ENCODE measurements around the gene HOXB4.

The HOXB4 gene

DNA sequence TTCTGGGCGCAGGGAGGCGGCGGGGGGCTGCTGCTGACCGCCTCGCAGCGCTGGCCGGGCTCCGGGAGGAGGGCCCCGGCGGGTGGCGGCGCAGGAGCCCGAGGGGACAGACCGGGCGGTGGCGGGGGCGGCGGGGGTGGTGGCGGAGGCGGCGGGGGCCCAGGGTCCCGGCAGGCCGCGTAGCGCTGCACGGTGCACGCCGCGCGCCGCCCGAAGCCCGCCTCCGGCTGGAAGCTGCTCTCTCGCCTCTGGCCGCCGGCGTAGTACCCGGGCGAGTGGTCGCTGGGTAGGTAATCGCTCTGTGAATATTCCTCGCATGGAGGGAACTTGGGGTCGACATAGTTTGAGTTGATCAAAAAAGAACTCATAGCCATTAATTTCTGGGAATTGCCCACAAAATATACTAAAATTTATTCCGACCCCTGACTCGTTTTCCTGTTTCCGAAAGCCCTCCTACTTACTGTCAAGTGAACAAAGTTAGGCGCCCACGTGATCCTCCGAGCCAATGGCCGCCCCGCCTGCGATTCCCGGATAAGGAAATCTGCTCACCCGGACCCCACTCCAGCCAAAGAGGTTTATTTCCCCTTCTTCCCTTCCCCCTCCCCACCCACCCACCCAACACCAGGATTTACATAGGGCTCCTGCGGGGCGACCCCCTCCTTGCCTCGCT lies at the start of gene HOXB4:
Gene HOXB4 (minus strand): TSS at position 405 of the 670 bp plus-strand sequence. CDS start 31 bp downstream, at position 374.
- DNase-seq: peak; percentile 34 to 61 (median 50)

DNA sequence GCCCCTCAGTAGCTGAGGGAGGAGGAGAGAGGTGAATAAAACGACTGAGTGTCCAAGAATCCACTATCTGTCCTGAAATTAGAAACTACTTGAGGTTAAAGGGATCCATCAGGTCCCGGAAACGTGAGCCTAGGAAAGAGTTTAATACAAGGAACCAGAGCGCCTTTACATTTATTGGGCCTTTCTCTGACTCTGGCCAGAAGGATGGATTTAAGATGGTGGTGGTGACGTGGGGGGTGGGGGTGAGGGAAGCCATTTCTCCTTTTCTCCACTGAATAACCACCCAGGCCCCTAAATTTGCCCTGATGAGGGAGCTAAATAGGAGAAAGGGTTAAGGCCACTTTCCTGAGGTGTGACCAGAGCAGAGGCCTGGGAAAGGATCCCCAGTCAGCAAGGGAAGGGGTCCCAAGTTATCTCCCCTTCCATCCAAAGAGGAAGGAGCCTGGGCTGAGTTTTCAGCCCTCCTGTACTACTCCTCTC lies 49.0 kb upstream of the HOXB4 start:
- DNase-seq: no peak

DNA sequence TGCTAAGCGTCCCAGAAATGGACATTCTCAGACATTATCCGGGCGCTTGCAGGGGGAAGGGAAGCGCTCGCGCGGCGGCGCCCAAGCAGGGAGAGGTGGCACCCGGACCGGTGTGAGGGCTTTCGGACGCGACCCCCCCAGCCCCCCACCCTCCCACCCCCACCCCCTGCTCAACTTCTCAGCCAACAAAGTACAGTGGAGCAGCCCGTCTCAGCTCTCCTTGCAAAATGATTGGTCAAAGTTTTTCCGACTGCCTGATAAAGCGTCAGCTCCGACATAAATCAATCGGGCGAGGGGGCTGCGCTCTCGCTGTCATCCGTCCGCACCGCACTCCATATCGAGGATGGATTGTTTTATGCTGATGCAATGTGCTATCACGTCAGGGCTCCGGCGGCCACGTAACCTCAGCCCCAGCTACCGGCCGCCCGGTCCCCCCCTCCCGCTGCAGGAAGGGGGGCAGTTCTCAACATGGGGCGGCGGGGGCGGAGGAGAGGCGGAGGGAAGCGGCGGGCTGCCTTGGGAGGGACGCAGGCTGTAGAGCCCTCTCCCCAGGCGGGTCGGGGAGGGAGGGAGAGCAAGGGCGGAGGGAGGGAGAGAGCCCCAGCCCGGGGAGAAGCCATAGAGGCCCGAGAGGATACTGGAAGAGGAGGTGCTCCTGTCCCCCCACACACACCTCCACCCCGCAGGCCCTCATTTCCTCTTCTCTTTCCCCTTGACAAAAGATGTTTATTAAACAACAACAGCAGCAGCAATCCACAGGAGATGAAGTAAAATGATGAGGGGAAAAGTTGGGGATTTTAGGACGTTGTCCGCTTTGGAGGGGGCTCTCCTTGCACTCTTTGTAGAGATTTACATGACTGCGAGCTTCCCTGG lies 48.3 kb upstream of the HOXB4 start, which contains the start of gene HOXB9:
Gene HOXB9 (minus strand): TSS at position 114 of the 873 bp plus-strand sequence. CDS start 89 bp downstream, at position 25.
- peak in 3 of 6 experiments; percentile 17 to 30 (median 25) for DNase-seq

DNA sequence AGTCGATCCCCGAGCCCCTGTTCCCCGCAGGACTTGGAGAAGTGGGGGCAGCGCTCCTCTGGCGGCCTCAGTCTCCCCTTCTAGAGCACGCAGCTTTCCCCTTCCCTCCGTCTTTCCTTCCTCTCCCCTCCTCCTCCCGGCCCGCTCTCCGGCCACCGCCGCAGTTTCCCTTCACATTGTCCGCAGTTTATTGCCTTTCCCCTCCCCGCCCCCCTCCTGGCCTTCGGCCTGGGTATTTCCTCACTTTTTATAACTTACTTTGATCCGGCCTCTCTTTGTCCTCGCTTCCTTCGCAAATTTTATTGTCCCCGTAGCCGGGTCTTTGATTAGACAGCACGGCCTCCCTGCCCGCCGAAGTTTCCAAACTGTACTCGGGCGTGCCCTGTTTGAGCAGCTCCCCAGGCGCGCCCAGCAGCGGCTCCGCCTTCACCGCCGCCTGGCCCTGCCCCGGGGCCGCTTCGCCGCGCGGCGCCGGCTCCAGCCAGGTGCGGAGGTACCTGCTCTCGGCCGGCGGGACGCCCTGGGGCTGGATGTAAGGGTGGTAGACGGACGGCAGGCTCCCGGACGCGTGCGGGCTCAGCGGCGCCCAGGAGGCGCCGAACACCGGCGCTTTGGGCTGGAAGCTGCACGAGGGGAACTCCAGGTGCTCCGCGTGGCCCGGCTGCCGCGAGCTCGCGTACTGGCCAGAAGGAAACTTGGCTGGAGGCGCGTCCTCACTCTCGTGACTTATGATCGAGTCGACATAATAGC lies 47.5 kb upstream of the HOXB4 start:
- DNase-seq: peak in 3 of 6 experiments; percentile 33 to 57 (median 44)

DNA sequence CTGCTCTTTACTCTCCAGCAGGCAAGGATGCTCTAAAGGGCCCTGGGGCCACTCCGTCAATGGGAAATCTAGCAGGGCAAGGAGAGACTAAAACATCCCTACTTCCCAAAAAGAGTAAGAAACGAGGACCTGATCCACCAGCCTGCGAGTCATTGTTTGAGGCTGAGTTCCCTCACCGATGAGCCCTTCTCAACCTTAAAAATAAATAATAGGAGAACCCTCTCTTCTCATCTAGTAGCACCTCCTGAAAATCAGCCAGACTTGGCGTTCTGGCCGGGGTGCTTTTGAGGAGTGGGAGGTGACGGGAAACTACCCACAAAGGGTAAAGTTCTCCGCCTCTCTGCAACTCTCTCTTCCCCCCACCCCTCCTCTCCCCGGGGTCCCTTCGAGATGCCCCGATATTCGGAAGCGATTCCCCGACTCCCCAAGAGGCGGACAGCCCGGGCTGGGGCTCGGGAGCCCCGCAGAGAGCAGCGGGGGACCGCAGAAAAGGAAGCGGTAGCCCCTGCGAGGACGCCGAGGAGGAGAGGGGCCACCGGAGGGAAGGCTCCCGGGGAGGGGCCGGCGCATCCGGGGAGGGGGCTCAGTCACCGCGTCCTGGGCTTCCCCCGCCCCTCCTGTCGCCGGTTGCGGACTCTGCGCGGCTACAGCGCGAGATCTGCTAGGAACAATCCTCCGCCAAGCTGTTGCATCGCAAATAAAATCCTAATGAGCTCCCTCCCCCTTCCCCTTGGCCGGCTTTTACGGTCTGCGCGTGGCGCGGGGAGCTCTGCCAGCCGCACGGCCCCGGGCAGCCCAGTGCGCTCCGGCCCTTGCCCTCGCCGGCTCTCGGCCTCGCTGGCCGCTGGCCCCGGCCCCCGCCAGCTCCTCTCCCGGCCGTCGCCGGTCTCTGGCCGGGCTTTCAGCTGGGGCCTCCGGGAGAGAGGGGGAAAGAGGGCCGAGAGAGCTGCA lies 46.7 kb upstream of the HOXB4 start:
- peak in 1 of 6 experiments; percentile 29 for DNase-seq

DNA sequence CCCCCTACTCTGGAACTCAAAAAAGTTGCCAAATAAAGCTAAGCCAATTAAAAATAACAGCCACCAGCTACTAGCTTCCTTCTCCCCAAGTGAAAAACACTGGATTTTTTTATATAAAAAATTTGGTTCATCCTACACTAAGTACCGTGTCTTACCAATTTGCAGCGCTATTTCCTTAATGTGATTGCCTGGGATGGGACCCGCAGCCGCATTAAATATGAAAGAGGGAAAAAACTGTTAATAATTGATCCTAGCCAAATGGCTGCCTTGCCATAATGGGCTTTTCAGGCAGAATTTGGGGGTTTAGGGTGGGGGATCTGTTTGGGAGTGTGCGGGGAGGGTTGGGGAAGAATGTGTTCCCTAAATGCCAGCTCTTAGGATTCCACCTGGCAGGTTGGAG lies 46.0 kb upstream of the HOXB4 start:
- DNase-seq: no peak

DNA sequence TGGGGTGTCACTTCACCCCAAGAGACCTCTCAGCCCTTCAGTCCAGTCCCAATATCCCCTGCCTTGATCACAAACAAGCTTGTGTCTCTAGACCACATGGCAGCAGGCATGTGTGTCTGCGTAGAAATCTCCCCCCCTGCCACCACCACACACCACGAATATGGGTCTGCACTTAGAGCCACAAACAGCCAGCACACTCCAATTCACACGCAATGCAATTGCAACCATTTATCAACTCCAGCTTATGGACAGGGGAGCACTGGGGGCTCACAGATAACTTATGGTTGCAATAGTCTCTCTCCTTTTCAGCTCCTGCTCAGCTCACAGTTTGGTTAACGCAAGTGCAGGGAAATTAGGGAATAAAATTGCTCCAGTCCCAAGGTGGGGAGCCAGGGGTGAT lies 45.4 kb upstream of the HOXB4 start:
- no peak for DNase-seq

DNA sequence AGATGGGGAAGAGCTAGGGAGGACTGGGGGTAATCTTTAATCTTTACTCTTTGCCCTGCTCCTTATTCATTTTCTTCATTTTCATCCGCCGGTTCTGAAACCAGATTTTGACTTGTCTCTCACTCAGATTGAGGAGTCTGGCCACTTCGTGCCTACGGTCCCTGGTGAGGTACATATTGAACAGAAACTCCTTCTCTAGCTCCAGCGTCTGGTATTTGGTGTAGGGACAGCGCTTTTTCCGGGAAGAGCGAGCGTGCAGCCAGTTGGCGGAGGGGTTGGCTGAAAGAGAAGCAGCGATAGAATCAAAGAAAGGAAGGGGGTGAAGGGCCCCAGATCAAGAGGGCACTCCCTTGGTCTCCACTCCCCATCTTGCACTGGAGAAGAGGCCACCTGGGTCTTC lies 44.7 kb upstream of the HOXB4 start:
- no peak for DNase-seq

DNA sequence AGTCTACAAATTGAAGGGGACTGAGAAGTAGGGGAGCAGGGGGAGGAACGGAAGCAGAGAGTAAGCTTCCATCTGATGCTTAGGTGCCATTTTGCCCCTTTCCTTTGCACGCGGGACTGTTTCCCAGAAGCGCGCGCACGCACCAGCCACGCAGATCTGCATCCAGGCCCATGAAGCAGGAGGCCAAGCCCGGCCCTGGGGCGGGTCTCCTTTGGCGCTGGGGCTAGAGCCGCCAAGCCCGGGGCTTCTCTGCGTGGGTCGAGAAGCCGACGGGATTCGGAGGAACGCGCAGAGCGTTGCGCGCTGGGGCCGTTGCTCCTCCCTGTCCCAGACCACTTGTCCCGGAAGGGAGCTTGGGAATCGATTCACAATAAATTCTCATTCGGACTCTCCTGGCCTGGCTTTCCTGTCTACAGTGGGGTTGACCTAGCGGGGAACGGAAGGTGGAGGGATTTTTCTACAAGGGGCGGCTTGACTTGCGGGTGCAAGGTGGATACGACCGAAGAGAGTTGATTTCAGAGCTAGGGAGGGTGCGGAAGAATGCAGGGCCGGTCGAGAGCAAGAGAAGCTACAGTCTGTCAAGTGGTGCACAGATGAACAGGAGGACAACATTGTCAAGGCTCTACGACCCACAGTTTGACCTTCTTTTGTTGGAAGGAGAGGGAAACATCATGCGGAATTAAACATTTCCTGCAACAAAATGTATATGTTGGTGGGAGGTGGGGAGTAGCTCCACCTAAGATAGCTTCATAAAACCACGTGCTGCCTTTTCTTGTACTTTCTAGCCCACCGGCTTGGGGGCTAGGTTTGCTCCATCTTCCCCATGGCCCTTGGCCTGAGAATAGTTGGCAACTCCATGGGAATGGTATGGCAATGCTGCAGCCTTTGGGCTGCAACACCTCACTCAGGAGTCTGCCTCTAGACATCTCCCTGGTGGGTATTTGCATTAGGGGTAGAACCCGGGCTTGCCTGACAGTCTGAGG lies 43.6 kb upstream of the HOXB4 start:
- no peak for DNase-seq

DNA sequence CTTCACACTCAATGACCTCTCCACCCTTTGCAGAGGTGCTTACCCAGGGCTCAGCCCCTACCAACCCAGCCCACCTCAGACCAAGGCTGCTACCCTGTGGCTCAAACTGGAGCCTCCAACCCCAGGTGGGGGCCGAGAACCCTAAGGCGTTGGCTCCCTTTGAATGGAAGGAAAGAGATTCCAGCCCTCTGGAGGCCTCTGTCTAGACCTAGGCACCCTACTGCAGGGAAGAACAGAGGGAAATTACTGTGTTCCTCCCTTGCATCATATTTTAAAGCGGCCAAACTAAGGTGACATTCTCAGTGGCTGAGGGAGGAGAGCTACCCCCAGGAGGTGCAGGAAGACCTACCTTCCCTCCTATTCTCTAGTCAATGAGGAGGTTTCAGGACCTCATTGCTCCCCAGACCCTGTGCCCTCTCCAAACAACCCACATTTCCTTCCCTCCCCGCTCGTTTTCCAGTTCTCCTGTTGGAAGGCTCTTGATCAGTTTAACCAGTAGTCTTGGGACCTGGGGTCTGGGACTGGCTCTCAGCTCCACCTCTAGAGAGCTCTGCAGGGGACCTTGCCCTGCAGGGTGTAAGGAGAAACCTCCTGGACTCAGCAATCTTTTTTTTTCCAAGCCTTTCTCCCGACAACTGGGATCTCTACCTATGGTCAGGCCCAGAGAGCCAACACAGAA lies 42.5 kb upstream of the HOXB4 start:
- no peak for DNase-seq

DNA sequence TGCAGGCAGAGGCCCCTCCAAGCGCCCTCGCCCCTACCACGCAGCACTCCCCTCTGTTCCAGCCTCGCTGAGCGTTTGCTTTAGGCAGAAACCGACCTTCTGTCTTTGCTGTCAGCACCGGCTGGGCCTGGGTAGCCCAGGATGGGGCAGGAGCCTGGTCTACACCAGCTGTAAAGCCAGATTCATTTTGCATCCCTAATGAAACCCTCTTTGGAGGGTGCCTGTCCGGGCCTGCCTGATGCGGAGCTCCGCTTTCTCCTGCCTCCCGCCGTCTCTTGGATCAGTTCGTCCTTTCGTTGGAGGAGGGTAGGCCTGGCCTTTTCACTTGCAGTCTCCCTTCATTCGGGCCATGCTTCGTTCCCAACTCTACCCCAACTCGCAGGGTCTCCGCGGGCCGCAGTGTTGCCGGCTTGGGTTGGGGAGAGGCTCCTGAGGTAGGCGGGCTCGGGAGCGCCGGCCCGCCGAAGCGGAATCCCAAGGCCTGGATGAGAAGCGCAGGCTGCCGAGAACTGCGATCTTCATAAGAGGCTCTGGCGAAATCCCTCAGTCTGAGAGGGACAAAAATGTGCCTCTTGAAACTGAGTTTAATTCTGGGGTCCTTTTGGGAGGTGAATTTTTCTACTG lies 41.8 kb upstream of the HOXB4 start:
- peak in 1 of 6 experiments; percentile 10 for DNase-seq

DNA sequence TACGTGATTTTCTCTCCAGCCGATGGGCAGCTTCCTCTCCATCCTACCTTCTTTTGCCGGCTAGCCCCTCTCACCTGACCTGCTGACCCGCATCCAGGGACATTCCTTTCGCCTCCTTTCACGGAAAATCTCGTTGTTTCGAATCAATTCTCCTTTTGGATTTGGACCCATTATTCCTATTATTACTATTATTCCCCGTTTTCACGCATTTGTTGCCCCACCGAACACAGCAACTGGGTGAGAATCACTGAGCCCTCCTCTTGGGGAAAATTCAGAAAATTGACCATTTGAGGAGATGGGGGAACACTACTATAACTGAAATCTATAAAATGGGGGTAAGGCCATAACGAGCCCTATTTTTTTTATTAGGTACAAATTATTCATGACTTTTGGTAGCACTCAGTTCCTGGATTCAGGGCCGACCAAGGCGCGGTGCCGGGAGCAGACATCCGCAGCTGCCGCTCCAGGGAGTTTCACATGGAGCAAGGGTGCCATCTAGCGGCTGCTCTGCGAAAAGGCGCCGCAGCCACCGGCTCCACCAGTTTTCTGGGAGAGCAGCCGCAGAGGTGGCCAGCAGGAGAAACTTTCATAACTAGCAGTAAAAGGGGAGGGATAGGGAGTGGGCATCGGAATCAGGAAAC lies 40.2 kb upstream of the HOXB4 start:
- DNase-seq: peak; percentile 54 to 84 (median 74)

DNA sequence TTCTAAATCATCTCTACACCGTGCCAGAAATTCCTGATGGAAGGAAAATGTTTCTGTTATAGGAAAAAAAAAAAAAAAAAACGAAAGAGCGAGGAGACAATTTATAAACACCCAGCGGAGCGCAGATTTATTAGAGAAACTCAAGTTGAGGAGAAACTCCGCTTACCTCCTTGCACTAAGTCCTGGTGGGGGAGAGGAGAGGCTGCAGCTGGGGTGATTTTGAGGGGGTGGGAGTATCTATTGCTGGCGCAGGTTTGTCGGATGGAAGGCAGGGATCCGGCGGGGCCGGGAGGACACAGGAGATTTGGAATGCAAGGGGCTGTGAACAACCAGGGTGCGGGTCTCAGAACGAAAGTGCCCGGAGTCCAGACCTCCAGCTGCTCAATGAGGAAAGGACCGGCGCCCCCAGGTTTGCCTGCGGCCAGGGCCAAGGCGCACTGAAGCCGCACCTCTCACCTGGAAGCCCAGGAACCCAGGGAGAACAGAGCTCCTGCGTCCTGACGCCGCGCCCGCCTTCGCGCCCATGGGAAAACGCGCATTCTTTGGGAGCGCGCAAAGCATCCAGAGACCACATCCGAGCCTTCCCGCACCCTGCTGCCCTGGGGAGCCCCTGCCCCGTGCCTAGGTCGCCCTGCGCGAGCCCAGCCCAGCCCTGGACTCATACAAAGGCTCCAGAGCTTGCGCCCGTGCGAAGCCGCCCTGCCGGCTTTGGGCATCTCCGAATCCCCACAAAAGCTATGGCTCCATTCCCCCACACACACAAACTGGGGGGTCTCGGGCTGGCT lies 39.5 kb upstream of the HOXB4 start:
- no peak for DNase-seq

DNA sequence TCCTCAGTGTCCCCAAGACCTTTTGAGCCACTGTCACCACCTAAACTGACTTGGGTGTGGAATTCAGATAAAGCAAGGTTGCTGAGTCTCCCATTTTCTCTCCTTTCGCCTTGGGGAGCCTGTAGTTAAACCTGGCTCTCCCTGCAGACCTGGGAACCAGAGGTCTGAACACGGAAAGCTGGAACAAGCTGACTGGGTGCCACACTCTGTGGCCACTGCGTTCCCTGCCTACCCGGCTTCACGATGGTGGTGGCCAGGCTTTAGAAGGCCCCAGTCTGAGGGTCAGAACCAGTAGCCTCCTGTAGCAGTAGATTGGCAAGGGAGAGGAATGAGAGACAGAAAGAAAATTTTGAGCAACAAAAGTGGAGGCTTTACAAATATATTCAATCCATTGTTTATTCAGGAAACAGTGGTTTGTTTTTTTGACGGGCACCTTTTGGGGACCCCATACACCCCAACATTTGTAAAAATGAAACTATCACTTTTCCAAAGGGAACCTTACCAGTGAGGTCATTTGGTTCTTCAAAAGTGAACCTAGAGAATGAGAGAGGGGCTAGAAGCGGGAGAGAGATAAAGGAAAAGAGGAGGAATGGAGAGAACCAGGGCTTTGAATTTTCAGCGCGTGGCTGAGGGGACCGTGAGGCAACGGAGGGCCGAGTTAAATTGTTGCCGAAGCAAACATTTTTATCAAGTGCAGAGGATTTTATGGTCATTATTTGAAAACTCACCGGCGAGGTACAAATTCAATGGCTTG lies 38.7 kb upstream of the HOXB4 start:
- no peak for DNase-seq

DNA sequence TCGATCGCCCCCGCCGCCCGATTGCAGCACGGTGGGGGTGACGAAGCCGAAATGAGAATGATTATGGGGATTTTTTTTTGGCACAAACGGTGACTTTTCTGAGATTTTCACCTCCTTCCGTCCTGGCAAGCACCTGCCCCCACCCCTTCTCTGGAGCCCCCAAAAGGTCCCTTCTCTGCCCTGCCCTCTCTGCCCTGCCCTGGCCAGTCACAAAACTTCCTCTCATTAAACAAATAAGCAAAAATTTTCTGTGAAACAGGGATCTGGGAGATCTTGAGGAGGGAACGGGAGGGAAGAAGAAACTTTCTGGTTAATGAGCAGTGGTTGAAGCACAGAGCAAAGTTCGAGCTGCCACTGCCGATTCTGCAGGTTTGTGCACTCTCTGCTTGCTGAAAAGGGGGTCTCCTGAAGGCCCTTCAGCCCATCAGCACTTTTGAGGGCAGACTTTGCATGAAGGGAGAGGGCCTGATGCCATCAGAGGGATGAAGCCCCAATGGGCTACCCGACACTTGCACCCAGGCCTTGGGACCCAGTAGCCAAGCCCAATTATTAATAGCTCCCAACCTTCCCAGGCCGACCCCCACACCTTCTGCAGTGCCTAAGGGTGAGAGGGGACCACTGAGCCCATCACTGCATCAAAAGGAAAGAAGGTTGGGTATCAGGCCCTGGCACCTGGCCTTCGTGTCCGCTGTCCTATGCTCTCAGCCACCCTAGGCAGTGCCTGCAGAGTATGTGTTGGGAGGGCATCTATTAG lies 38.0 kb upstream of the HOXB4 start:
- no peak for DNase-seq
